ENCODE results near the gene OR2T11. TPM values are rescaled to one million over a fixed set of nuclear protein-coding genes. Genes with fewer than 3 reads are reported as not detected.
A peak's percentile ranks its signal among the peaks of the same experiment; 100 is the strongest.

Gene OR2T11
- total RNA-seq, 1 experiment from 2014 or later: not detected

DNA sequence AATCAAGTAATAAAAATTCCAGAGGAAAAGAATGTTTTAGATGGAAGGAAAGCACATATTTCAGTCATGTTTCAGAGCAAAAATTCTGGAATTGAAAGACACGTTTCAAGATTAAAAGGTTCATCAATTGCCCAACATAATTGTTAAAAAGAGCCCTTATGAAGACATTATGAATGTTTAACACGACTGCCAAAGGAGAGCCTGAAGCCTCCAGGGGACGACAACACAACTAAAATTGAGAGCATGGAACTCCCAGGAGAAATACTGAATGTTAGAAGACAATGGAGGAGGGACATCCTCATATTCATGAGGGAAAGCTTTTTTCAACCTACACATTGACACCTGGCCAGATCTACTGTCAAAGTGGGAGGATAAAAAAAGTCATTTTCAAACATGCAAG, 16.0 kb downstream of the OR2T11 start:
- Histone ChIP-seq H3K4me2 (ENCODE audit: low read length) (no peak overlapping the region), H4K20me1 (ENCODE audit: low read length) (no peaks in the 10 kb centered on the region), H3K36me3 (ENCODE audit: low read depth, low read length) (no peaks in the 10 kb centered on the region), H3K4me1 (ENCODE audit: insufficient read depth, low read length) (no peaks in the 10 kb centered on the region), H3K9ac (ENCODE audit: low read length) (no peak overlapping the region), H3K9me2 (replicated peaks; ENCODE audit: low read length) (no peaks in the 10 kb centered on the region), H3K27me3 (ENCODE audit: low read length) (no peaks in the 10 kb centered on the region), H3K79me2 (ENCODE audit: low read length) (no peaks in the 10 kb centered on the region), H3F3A (ENCODE audit: low read length, unreplicated experiment) (no peaks in the 10 kb centered on the region), H2AFZ (ENCODE audit: low read length) (peak overlapping the region; percentile 17; the same call in 1 of the 2 replicates), H3K4me3 (ENCODE audit: low read length) (no peak overlapping the region), H3K9me3 (ENCODE audit: low read length) (no peaks in the 10 kb centered on the region), H3K27ac (ENCODE audit: low read length) (no peak overlapping the region)
- TF ChIP-seq EZH2phosphoT487 (IDR thresholded peaks at IDR 0.05; ENCODE audit: borderline replicate concordance, low read length): no peak
- TF ChIP-seq EZH2 (IDR thresholded peaks at IDR 0.05; ENCODE audit: low read length, unreplicated experiment): no peak
- peak; percentile 96 for TF ChIP-seq CTCF (conservative IDR thresholded peaks at IDR 0.05; ENCODE audit: low read depth, low read length)
- CTCF ChIA-PET: no interaction called here
- no TSS peak for BruUV-seq (replicated peaks)
- ATAC-seq (peak; percentile 86), DNase-seq (peak; percentile 81)
- POLR2A ChIA-PET (ENCODE audit: unreplicated experiment): no interaction called here
- intact Hi-C loops (cut with micrococcal nuclease): loop anchor here (5.0 to 10.0 kb wide), 2 partner anchors 374 to 682 kb away; no protein-coding TSS in a partner anchor

GRCh38 chr1:248618119-248618518, 16.8 kb downstream of the OR2T11 start:
- no peak overlapping the region for H3K27ac ChIP-seq (ENCODE audit: low read length)
- intact Hi-C loops (cut with micrococcal nuclease): loop anchor here (5.0 to 10.0 kb wide), 2 partner anchors 373 to 681 kb away; no protein-coding TSS in a partner anchor
- POLR2A ChIA-PET (ENCODE audit: unreplicated experiment): no interaction called here
- H4K20me1 ChIP-seq (ENCODE audit: low read length): no peaks in the 10 kb centered on the region
- BruUV-seq (replicated peaks): no TSS peak
- H3K9me2 ChIP-seq (replicated peaks; ENCODE audit: low read length): no peaks in the 10 kb centered on the region
- H3K4me2 ChIP-seq (ENCODE audit: low read length): no peak overlapping the region
- H3K4me1 ChIP-seq (ENCODE audit: insufficient read depth, low read length): no peaks in the 10 kb centered on the region
- ATAC-seq (no peak), DNase-seq (no peak)
- no peaks in the 10 kb centered on the region for H3F3A ChIP-seq (ENCODE audit: low read length, unreplicated experiment)
- no peak overlapping the region for H3K9ac ChIP-seq (ENCODE audit: low read length)
- no peak overlapping the region for H3K4me3 ChIP-seq (ENCODE audit: low read length)
- H3K79me2 ChIP-seq (ENCODE audit: low read length): no peaks in the 10 kb centered on the region
- H2AFZ ChIP-seq (ENCODE audit: low read length): no peak overlapping the region
- H3K27me3 ChIP-seq (ENCODE audit: low read length): no peaks in the 10 kb centered on the region
- TF ChIP-seq EZH2 (IDR thresholded peaks at IDR 0.05; ENCODE audit: low read length, unreplicated experiment) (no peak), CTCF (conservative IDR thresholded peaks at IDR 0.05; ENCODE audit: low read depth, low read length) (no peak), EZH2phosphoT487 (IDR thresholded peaks at IDR 0.05; ENCODE audit: borderline replicate concordance, low read length) (no peak)
- H3K36me3 ChIP-seq (ENCODE audit: low read depth, low read length): no peaks in the 10 kb centered on the region
- CTCF ChIA-PET: no interaction called here
- no peaks in the 10 kb centered on the region for H3K9me3 ChIP-seq (ENCODE audit: low read length)

DNA sequence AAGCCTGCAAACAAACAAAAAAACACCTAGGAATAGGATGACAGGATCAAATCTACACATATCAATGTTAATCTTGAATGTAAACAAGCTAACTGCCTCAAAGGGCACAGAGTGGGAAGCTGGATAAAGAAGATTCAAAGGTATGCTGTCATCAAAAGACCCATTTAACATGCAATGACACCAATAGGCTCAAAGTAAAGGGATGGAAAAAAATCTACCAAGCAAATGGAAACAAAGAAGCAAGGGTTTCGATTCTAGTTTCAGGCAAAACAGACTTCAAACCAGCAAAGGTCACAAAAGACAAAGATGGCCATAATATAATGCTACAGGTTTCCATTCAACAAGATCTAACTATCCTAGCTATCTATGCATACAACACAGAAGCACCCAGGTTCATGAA, 21.1 kb downstream of the OR2T11 start:
- H3K9me2 ChIP-seq (replicated peaks; ENCODE audit: low read length): no peaks in the 10 kb centered on the region
- H4K20me1 ChIP-seq (ENCODE audit: low read length): no peaks in the 10 kb centered on the region
- H3K9me3 ChIP-seq (ENCODE audit: low read length): no peaks in the 10 kb centered on the region
- CTCF ChIA-PET: no interaction called here
- no peaks in the 10 kb centered on the region for H3K79me2 ChIP-seq (ENCODE audit: low read length)
- POLR2A ChIA-PET (ENCODE audit: unreplicated experiment): no interaction called here
- ATAC-seq (no peak), DNase-seq (no peak)
- BruUV-seq (replicated peaks): no TSS peak
- no peaks in the 10 kb centered on the region for H3F3A ChIP-seq (ENCODE audit: low read length, unreplicated experiment)
- no peak for TF ChIP-seq CTCF (conservative IDR thresholded peaks at IDR 0.05; ENCODE audit: low read depth, low read length)
- no peak for TF ChIP-seq EZH2 (IDR thresholded peaks at IDR 0.05; ENCODE audit: low read length, unreplicated experiment)
- TF ChIP-seq EZH2phosphoT487 (IDR thresholded peaks at IDR 0.05; ENCODE audit: borderline replicate concordance, low read length): no peak
- intact Hi-C loops (cut with micrococcal nuclease): loop anchor here (10.0 kb wide), 1 partner anchor 369 kb away; no protein-coding TSS in a partner anchor
- H3K4me2 ChIP-seq (ENCODE audit: low read length): no peak overlapping the region
- H3K27ac ChIP-seq (ENCODE audit: low read length): no peak overlapping the region
- H2AFZ ChIP-seq (ENCODE audit: low read length): no peak overlapping the region
- H3K36me3 ChIP-seq (ENCODE audit: low read depth, low read length): no peaks in the 10 kb centered on the region
- H3K27me3 ChIP-seq (ENCODE audit: low read length): peaks cover 16% of the 10 kb centered on the region
- no peak overlapping the region for H3K4me3 ChIP-seq (ENCODE audit: low read length)
- H3K4me1 ChIP-seq (ENCODE audit: insufficient read depth, low read length): no peaks in the 10 kb centered on the region
- H3K9ac ChIP-seq (ENCODE audit: low read length): no peak overlapping the region
